ENCODE data around the gene SRPK2.

The SRPK2 gene

GRCh38 chr7:105204520-105204919 lies 184.2 kb downstream of the SRPK2 start:
- H3K9ac ChIP-seq: no peak overlapping the region
- H2AFZ ChIP-seq: no peak overlapping the region
- TF ChIP-seq, protein P1, sequence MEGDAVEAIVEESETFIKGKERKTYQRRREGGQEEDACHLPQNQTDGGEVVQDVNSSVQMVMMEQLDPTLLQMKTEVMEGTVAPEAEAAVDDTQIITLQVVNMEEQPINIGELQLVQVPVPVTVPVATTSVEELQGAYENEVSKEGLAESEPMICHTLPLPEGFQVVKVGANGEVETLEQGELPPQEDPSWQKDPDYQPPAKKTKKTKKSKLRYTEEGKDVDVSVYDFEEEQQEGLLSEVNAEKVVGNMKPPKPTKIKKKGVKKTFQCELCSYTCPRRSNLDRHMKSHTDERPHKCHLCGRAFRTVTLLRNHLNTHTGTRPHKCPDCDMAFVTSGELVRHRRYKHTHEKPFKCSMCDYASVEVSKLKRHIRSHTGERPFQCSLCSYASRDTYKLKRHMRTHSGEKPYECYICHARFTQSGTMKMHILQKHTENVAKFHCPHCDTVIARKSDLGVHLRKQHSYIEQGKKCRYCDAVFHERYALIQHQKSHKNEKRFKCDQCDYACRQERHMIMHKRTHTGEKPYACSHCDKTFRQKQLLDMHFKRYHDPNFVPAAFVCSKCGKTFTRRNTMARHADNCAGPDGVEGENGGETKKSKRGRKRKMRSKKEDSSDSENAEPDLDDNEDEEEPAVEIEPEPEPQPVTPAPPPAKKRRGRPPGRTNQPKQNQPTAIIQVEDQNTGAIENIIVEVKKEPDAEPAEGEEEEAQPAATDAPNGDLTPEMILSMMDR (IDR thresholded peaks at IDR 0.05): no peak
- no peaks in the 10 kb centered on the region for H3K27me3 ChIP-seq (ENCODE audit: control insufficient read depth, insufficient read depth, low read length)
- no peak overlapping the region for H3K4me3 ChIP-seq (ENCODE audit: low read depth, low read length)
- no peak overlapping the region for H3K4me2 ChIP-seq (ENCODE audit: low read length)
- no peaks in the 10 kb centered on the region for H3K36me3 ChIP-seq (ENCODE audit: control insufficient read depth, insufficient read depth, low read length)
- H3K79me2 ChIP-seq: peaks cover 45% of the 10 kb centered on the region
- peaks cover 3% of the 10 kb centered on the region for H3K4me1 ChIP-seq
- no peak overlapping the region for H3K27ac ChIP-seq
- H3K9me3 ChIP-seq (ENCODE audit: control insufficient read depth, low read length): no peaks in the 10 kb centered on the region

DNA sequence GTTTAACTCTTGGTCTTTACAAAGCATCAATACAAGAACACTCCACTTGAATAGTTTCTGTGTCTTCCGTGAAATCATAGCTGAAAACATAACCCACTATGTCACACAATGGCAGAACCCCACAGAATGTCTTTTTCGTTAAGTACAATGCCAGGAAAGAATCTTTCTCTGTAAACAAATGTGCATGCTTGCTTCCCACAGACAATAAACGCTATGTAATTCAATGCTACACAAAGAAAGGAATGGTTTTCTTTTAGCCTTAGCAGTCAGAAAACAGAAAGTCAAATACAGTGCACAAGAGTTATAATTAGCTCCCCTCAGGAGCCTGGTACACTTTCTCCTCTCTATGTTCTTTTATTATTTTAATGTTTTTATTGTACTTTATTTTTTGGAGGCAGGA lies 186.1 kb downstream of the SRPK2 start:
- H3K9ac ChIP-seq: no peak overlapping the region

DNA sequence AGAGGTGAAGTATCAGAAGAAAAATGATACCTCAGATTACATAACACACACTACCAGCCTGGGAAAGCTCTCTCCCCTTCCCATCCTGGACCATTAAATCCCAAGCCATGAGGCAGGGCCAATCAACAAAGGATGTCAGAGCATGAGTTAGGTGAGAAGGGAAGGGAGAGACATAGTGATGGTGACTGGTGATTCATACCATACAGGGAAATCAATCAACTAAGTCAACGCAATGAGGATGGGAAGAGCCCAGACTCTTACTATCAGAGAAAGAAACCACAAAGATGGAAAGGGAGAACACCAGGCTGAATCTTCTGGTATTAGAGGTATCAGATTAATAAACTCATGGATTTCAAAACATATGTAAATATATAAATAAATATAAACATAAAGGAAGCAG lies 189.3 kb downstream of the SRPK2 start:
- TF ChIP-seq, protein P1 (IDR thresholded peaks at IDR 0.05): no peak
- H3K27ac ChIP-seq: no peak overlapping the region

More for the DNA sequence above, 186.1 kb downstream of the SRPK2 start:
- Histone ChIP-seq H2AFZ (no peak overlapping the region), H3K27ac (no peak overlapping the region), H3K79me2 (peaks cover 37% of the 10 kb centered on the region), H3K4me1 (peaks cover 3% of the 10 kb centered on the region), H3K27me3 (ENCODE audit: control insufficient read depth, insufficient read depth, low read length) (no peaks in the 10 kb centered on the region), H3K4me3 (ENCODE audit: low read depth, low read length) (no peak overlapping the region), H3K36me3 (ENCODE audit: control insufficient read depth, insufficient read depth, low read length) (no peaks in the 10 kb centered on the region), H3K4me2 (ENCODE audit: low read length) (no peak overlapping the region), H3K9me3 (ENCODE audit: control insufficient read depth, low read length) (no peaks in the 10 kb centered on the region)
- TF ChIP-seq, protein P1 (IDR thresholded peaks at IDR 0.05): no peak

GRCh38 chr7:105198223-105198622 lies 190.5 kb downstream of the SRPK2 start:
- Histone ChIP-seq H3K4me1 (no peaks in the 10 kb centered on the region), H3K27ac (no peak overlapping the region), H3K4me3 (ENCODE audit: low read depth, low read length) (no peak overlapping the region), H2AFZ (no peak overlapping the region), H3K4me2 (ENCODE audit: low read length) (no peak overlapping the region), H3K9me3 (ENCODE audit: control insufficient read depth, low read length) (no peaks in the 10 kb centered on the region), H3K79me2 (peaks cover 28% of the 10 kb centered on the region), H3K9ac (no peak overlapping the region), H3K27me3 (ENCODE audit: control insufficient read depth, insufficient read depth, low read length) (no peaks in the 10 kb centered on the region), H3K36me3 (ENCODE audit: control insufficient read depth, insufficient read depth, low read length) (no peaks in the 10 kb centered on the region)
- TF ChIP-seq, protein P1 (IDR thresholded peaks at IDR 0.05): no peak

More for the DNA sequence above, 189.3 kb downstream of the SRPK2 start:
- Histone ChIP-seq H3K4me2 (ENCODE audit: low read length) (no peak overlapping the region), H3K36me3 (ENCODE audit: control insufficient read depth, insufficient read depth, low read length) (no peaks in the 10 kb centered on the region), H3K27me3 (ENCODE audit: control insufficient read depth, insufficient read depth, low read length) (no peaks in the 10 kb centered on the region), H3K4me3 (ENCODE audit: low read depth, low read length) (no peak overlapping the region), H2AFZ (no peak overlapping the region), H3K9ac (no peak overlapping the region), H3K9me3 (ENCODE audit: control insufficient read depth, low read length) (no peaks in the 10 kb centered on the region), H3K79me2 (peaks cover 29% of the 10 kb centered on the region), H3K4me1 (no peaks in the 10 kb centered on the region)

DNA sequence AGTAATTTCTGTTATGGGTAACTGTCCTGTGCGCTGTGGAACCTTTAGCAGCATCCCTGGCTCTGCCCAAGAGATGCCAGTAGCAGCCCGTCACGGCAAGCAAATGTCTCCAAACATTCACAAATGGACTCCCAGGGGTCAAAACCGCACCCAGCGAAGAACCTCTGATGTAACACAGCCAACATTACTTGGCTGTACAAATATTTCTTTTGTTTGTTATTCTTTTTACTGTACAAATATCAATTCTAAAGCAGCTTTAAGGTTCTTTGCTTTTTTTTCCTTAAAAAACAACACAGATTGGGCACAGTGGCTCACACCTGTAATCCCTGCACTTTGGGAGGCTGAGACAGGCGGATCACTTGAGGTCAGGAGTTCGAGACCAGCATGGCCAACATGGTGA lies 192.2 kb downstream of the SRPK2 start:
- Histone ChIP-seq H3K27me3 (ENCODE audit: control insufficient read depth, insufficient read depth, low read length) (no peaks in the 10 kb centered on the region), H2AFZ (no peak overlapping the region), H3K9me3 (ENCODE audit: control insufficient read depth, low read length) (no peaks in the 10 kb centered on the region), H3K9ac (no peak overlapping the region), H3K4me1 (no peaks in the 10 kb centered on the region), H3K36me3 (ENCODE audit: control insufficient read depth, insufficient read depth, low read length) (no peaks in the 10 kb centered on the region), H3K27ac (no peak overlapping the region), H3K4me3 (ENCODE audit: low read depth, low read length) (no peak overlapping the region), H3K4me2 (ENCODE audit: low read length) (no peak overlapping the region), H3K79me2 (peaks cover 29% of the 10 kb centered on the region)
- TF ChIP-seq, protein P1 (IDR thresholded peaks at IDR 0.05): no peak
